ENCODE results near the gene HERC5.
"Not testable (repeated sequence)": the region's sequence is repeated elsewhere in the genome, so short reads cannot be mapped to it uniquely, and the experiment has no call there.

The HERC5 gene

DNA sequence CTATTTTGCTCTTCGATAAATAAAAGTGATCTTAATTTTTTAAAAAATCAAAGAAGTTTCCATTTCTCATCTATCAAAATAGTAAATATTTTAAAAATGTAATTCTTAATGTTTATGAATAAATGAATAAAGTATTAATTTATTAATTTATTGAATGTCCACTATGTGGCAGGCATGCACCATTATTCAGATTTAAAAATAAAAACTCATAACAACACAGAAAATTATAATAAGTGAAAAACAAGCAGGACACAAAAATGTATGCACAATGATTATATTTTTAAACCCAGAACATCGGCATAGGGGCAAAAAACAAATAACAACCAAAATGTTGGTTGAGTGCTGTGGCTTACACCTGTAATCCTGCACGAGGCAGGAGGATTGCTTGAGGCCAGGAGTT lies 71.9 kb downstream of the HERC5 start:
- H3K9me3 ChIP-seq = no peaks in the 10 kb centered on the region
- no peak for TF ChIP-seq Cebpa-rat (IDR thresholded peaks at IDR 0.05)
- H3K9ac ChIP-seq = no peak overlapping the region
- no peak overlapping the region for H3K4me2 ChIP-seq
- no peak overlapping the region for H3K27ac ChIP-seq
- no peak overlapping the region for H3K4me3 ChIP-seq
- H4K20me1 ChIP-seq = no peaks in the 10 kb centered on the region
- H3K4me1 ChIP-seq = peaks cover 8% of the 10 kb centered on the region
- no peaks in the 10 kb centered on the region for H3K27me3 ChIP-seq
- no peaks in the 10 kb centered on the region for H3K36me3 ChIP-seq

DNA sequence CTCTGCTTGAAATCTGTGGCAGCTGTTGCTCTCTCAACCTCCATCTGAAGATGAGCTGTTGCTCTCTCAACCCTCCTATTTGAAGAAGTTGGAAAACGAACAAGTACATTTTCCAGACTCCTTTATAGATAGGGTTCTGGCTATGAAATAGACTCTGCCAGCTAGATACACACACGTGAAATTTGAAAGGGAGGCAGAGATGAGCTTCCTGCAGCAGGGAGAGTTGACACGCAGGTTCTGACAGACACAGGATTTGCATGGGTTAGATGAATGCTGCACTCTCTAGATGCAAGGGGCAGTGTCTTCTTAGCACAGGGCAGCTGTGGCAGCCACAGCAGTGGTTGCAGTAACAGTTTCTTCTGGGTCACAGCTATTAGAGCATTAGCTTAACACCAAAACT lies 74.6 kb downstream of the HERC5 start:
- no peak overlapping the region for H3K4me3 ChIP-seq

DNA sequence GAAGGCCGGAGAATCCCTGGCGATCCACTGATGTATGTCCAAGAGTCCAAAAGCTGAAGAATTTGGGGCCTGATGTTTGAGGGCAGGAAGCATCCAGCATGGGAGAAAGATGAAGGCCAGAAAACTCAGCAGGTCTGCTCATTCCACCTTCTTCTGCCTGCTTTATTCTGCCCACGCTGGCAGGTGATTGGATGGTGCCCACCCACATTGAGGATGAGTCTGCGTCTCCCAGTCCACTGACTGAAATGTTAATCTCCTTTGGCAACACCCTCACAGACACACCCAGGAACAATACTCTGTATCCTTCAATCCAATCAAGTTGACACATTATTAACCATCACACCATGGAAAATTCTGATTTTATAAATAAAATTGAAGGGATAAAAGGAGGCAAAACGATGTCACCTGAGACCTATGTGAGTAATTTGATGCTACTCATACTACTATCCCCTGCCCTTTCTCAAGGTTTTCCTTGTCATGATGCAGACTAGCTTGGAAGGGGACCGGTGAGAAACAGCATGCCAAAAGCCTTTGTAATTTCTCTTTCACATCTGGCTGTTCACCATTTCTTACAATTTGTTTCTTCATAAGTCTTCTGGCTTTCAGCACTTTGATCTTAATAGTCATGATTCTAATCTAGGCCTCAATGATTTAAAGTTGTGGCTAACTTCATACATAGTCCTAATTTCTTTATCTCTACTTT lies 76.3 kb downstream of the HERC5 start:
- no peaks in the 10 kb centered on the region for H3K36me3 ChIP-seq
- no peak overlapping the region for H3K9ac ChIP-seq
- H3K27ac ChIP-seq = no peak overlapping the region
- H3K4me3 ChIP-seq = no peak overlapping the region
- no peak for TF ChIP-seq Cebpa-rat (IDR thresholded peaks at IDR 0.05)
- H3K4me2 ChIP-seq = no peak overlapping the region
- no peaks in the 10 kb centered on the region for H3K9me3 ChIP-seq
- no peaks in the 10 kb centered on the region for H3K4me1 ChIP-seq
- H4K20me1 ChIP-seq = no peaks in the 10 kb centered on the region
- H3K27me3 ChIP-seq = no peaks in the 10 kb centered on the region

More for the DNA sequence above, 74.6 kb downstream of the HERC5 start:
- Histone ChIP-seq H3K4me1 (no peaks in the 10 kb centered on the region), H3K4me2 (no peak overlapping the region), H3K9me3 (no peaks in the 10 kb centered on the region), H3K27ac (no peak overlapping the region), H3K27me3 (no peaks in the 10 kb centered on the region), H4K20me1 (no peaks in the 10 kb centered on the region), H3K36me3 (no peaks in the 10 kb centered on the region), H3K9ac (no peak overlapping the region)
- no peak for TF ChIP-seq Cebpa-rat (IDR thresholded peaks at IDR 0.05)

DNA sequence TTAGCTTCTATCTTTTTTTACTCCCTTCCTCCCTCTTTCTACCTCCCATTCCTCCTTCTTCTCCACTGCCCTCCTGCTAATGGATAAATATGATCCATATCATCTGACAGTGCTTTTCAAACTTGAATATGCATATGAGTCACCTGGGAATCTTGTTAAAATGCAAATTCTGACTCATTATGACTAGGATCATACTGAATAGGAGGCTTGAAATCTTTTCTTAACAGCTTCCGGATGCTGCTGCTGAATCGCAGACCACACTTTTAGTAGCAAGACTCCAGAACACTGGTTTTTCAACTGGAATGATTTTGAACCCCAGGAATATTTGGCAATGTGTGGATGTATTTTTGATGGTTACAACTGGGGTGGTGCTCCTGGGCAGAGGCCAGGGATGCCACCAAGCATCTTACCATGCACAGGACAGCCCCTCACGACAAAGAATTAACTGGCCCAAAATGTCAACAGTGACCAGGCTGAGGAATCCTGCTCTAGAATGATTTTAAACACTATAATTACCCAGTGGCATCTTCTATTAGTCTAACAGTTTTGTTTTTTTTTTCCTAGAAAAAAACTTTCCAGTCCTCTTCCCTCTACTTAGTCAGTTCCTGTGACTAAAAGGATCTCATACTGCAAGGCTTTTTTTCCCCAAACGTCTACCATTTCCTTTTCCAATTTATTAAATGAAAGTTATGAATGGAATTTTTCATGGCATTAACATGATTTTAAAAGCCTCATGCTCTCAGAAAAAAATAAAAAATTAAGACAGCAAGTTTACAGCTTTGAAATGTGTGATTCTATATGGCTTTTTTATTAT lies 77.2 kb downstream of the HERC5 start:
- Histone ChIP-seq H4K20me1 (no peaks in the 10 kb centered on the region), H3K9ac (no peak overlapping the region), H3K4me1 (no peaks in the 10 kb centered on the region), H3K27ac (no peak overlapping the region), H3K4me3 (no peak overlapping the region), H3K9me3 (no peaks in the 10 kb centered on the region; the same call in 1 of the 2 replicates), H3K27me3 (no peaks in the 10 kb centered on the region), H3K36me3 (no peaks in the 10 kb centered on the region), H3K4me2 (no peak overlapping the region)
- no peak for TF ChIP-seq Cebpa-rat (IDR thresholded peaks at IDR 0.05)

DNA sequence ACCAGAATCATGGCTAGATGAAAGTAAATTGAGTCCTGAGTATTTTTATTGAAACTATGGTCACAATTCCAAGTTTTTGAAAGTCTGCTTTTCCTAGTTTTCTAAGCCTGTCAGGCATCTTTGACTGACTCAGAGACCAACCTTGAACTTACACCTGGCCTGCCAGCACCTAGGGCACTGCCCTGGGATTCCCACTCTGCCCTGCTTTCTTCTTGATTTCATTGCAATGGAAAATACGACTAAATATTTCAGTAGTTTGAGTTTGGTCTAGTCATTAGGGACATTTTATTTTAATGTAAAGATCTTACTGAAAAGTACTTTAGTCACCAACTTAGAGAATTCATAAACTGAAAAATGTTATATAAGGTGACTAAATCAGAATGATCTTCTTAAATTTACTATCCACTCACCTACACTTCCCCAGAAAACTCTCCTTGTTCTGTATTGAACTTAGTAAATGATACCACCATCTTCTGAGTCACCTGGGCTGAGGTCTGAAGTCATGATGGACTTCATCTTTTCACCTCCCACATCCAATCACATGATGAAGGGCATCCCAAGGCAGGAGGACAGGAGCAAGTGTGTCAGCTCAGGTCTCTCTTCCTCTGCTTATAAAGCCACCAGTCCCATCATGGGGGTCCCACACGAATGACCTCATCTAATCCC lies 78.3 kb downstream of the HERC5 start:
- H3K4me2 ChIP-seq = no peak overlapping the region
- H3K27ac ChIP-seq = no peak overlapping the region

DNA sequence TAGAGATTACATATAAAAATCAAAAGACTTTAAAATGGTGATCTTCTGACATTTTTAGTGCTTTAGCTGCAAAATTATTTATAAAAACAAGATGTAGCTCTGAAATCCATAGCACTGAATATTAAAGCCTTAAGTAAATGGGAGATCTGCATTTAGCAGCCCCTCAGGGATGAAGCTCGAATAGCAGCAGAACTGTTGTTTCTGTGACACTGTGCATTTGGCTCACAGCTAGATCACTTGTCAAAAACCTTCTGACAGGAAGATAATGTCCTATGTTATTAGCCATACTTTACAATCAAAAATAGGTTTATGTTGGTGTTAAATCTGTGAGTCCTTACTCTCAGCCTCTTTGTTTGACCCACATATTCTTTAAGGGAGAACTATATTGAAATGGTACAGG lies 80.8 kb downstream of the HERC5 start:
- no peak for TF ChIP-seq Cebpa-rat (IDR thresholded peaks at IDR 0.05)
- Histone ChIP-seq H4K20me1 (no peaks in the 10 kb centered on the region), H3K9ac (no peak overlapping the region), H3K4me2 (no peak overlapping the region), H3K36me3 (no peaks in the 10 kb centered on the region), H3K27ac (no peak overlapping the region), H3K27me3 (no peaks in the 10 kb centered on the region), H3K9me3 (no peaks in the 10 kb centered on the region; the same call in 1 of the 2 replicates), H3K4me1 (no peaks in the 10 kb centered on the region), H3K4me3 (no peak overlapping the region)

More for the DNA sequence above, 78.3 kb downstream of the HERC5 start:
- Histone ChIP-seq H3K9me3 (no peaks in the 10 kb centered on the region; the same call in 1 of the 2 replicates), H3K9ac (no peak overlapping the region), H3K4me1 (no peaks in the 10 kb centered on the region), H3K27me3 (no peaks in the 10 kb centered on the region), H3K4me3 (no peak overlapping the region), H3K36me3 (no peaks in the 10 kb centered on the region), H4K20me1 (no peaks in the 10 kb centered on the region)
- TF ChIP-seq Cebpa-rat (IDR thresholded peaks at IDR 0.05) = no peak

DNA sequence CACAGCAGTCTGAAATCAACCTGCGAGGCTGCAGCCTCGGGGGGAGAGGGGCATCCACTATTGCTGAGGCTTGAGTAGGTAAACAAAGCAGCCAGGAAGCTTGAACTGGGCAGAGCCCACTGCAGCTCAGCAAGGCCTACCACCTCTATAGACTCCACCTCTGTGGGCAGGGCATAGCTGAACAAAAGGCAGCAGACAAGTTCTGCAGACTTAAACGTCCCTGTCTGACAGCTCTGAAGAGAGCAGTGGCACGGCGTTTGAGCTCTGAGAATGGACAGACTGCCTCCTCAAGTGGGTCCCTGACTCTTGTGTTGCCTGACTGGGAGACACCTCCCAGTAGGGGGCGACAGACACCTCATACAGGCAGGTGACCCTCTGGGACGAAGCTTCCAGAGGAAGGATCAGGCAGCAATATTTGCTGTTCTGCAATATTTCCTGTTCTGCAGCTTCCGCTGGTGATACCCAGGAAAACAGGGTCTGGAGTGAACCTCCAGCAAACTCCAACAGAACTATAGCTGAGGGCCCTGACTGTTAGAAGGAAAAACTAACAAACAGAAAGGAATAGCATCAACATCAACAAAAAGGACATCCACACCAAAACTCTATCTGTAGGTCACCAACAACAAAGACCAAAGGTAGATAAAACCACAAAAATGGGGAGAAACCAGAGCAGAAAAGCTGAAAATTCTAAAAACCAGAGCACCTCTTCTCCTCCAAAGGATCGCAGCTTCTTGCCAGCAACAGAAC lies 82.6 kb downstream of the HERC5 start:
- H4K20me1 ChIP-seq, H3K9me3 ChIP-seq, H3K4me3 ChIP-seq, H3K27ac ChIP-seq, H3K9ac ChIP-seq, H3K27me3 ChIP-seq, H3K4me2 ChIP-seq, H3K36me3 ChIP-seq, H3K4me1 ChIP-seq: not testable (repeated sequence)

DNA sequence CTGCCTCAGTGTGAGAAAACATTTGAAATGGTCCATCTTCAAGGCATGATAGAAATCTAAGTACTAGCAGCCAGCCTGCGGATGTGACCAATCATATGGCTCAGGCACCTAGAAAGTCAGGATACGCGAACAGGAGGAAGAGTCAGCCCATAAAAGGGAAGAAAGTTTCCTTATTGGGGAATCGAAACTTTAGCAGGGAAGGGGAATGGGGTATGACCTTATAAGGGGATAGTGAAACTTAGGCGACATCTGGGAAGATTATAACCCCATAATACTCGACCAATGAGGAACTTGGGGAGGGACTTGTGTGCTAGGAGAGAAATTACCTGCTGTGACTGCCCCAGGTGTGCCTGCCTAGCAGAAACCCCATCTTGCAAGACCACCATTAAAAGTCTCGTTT lies 92.9 kb downstream of the HERC5 start:
- no peak overlapping the region for H3K9ac ChIP-seq
- TF ChIP-seq Cebpa-rat (IDR thresholded peaks at IDR 0.05) = no peak
- H3K9me3 ChIP-seq = peaks cover 15% of the 10 kb centered on the region
- H3K4me2 ChIP-seq = no peak overlapping the region
- H4K20me1 ChIP-seq = no peaks in the 10 kb centered on the region
- no peaks in the 10 kb centered on the region for H3K36me3 ChIP-seq
- no peak overlapping the region for H3K27ac ChIP-seq
- H3K27me3 ChIP-seq = no peaks in the 10 kb centered on the region
- peaks cover 6% of the 10 kb centered on the region for H3K4me1 ChIP-seq
- H3K4me3 ChIP-seq = no peak overlapping the region
